GM21447 (cell line): ENCODE data around the gene ESPN.

Experiments used
- ATAC-seq: cut with Tn5 transposase; IDR thresholded peaks from one replicate; pipeline ENCODE4 v1.9.1; 2021; ENCODE audit not compliant: unreplicated experiment

Gene ESPN

GRCh38 chr1:6508816-6509189 lies 84.2 kb downstream of the ESPN start:
- ATAC-seq: no peak

- ATAC-seq: no peak
Observed at GRCh38 chr1:6509220-6509918, 84.8 kb downstream of the ESPN start.

- no peak for ATAC-seq
Observed at GRCh38 chr1:6509919-6510291, 85.3 kb downstream of the ESPN start.

GRCh38 chr1:6510493-6510892 lies 85.9 kb downstream of the ESPN start:
- ATAC-seq: no peak
